HL-60 (cell line): ENCODE results near the gene MLST8.

Source experiments
- CTCF ChIP-seq: IDR thresholded peaks from one replicate; pipeline ENCODE4 v1.5.1; 2011; ENCODE audit warnings: low read length, control low read depth, inconsistent platforms; ENCODE audit not compliant: insufficient read depth
- POLR2AphosphoS5 ChIP-seq: IDR thresholded peaks from 2 replicates; pipeline ENCODE4 v1.6.1; 2012; ENCODE audit warnings: low read depth
- SPI1 ChIP-seq: IDR thresholded peaks from 2 replicates; pipeline ENCODE4 v1.6.1; 2012; ENCODE audit warnings: low read depth, mild to moderate bottlenecking, borderline replicate concordance
- TF ChIP-seq, protein P1 (sequence below): IDR thresholded peaks from 2 replicates; pipeline ENCODE4 v1.6.1; 2012; ENCODE audit warnings: low read depth; ENCODE audit not compliant: insufficient replicate concordance

- TF ChIP-seq, protein P1, sequence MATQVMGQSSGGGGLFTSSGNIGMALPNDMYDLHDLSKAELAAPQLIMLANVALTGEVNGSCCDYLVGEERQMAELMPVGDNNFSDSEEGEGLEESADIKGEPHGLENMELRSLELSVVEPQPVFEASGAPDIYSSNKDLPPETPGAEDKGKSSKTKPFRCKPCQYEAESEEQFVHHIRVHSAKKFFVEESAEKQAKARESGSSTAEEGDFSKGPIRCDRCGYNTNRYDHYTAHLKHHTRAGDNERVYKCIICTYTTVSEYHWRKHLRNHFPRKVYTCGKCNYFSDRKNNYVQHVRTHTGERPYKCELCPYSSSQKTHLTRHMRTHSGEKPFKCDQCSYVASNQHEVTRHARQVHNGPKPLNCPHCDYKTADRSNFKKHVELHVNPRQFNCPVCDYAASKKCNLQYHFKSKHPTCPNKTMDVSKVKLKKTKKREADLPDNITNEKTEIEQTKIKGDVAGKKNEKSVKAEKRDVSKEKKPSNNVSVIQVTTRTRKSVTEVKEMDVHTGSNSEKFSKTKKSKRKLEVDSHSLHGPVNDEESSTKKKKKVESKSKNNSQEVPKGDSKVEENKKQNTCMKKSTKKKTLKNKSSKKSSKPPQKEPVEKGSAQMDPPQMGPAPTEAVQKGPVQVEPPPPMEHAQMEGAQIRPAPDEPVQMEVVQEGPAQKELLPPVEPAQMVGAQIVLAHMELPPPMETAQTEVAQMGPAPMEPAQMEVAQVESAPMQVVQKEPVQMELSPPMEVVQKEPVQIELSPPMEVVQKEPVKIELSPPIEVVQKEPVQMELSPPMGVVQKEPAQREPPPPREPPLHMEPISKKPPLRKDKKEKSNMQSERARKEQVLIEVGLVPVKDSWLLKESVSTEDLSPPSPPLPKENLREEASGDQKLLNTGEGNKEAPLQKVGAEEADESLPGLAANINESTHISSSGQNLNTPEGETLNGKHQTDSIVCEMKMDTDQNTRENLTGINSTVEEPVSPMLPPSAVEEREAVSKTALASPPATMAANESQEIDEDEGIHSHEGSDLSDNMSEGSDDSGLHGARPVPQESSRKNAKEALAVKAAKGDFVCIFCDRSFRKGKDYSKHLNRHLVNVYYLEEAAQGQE = no peak
- TF ChIP-seq CTCF (no peak), POLR2AphosphoS5 (no peak), SPI1 (no peak)
Measured at GRCh38 chr16:2223942-2224486, 18.8 kb downstream of the MLST8 start.
